IMR-90 (cell line): ENCODE measurements around the gene SKAP1. TPM values are rescaled to one million over a fixed set of nuclear protein-coding genes. Genes with fewer than 3 reads are reported as not detected.

Source experiments
- ATAC-seq: fragments of 200-7000 bp; cut with Tn5 transposase; 2 replicates; pipeline ENCODE4 v1.9.1; 2020; ENCODE audit warnings: low read depth, mild to moderate bottlenecking, moderate library complexity
- BruUV-seq: library from RNA; stranded (reverse); fragments of 400-500 nt; replicated peaks from 2 replicates; lab custom pipeline; 2021; lab: Mats Ljungman, UMichigan
- CTCF ChIA-PET: fragments of 300-600 bp; formaldehyde crosslinking; extraction: SDS; loops from one replicate; lab custom pipeline; 2021; ENCODE audit warnings: antibody characterized with exemption; lab: Yijun Ruan, JAX
- POLR2A ChIA-PET: fragments of 300-600 bp; sonication (Branson Sonifier 250); formaldehyde crosslinking; loops from one replicate; lab custom pipeline; 2022; ENCODE audit warnings: antibody characterized with exemption; ENCODE audit not compliant: unreplicated experiment; lab: Charles Lee
- DNase-seq: peaks from one replicate; pipeline ENCODE4 v3.0.0; 2013
- H2AFZ ChIP-seq: replicated peaks from 2 replicates; pipeline ENCODE3; 2013; ENCODE audit warnings: low read length, mild to moderate bottlenecking; ENCODE audit not compliant: poor library complexity
- H2AK5ac ChIP-seq: 2 replicates; pipeline ENCODE4 v1.6.1; 2013; ENCODE audit warnings: low read depth, low read length, inconsistent platforms
- H2AK9ac ChIP-seq: replicated peaks from 2 replicates; pipeline ENCODE3; 2013; ENCODE audit warnings: mild to moderate bottlenecking, low read depth, low read length, moderate library complexity; ENCODE audit not compliant: poor library complexity
- H2BK120ac ChIP-seq: 2 replicates; pipeline ENCODE4 v1.6.1; 2013; ENCODE audit warnings: low read depth, low read length, inconsistent platforms
- H2BK15ac ChIP-seq: 3 replicates; pipeline ENCODE4 v1.6.1; 2013; ENCODE audit warnings: low read depth, low read length, inconsistent platforms
- H2BK20ac ChIP-seq: 2 replicates; pipeline ENCODE4 v1.6.1; 2013; ENCODE audit warnings: low read depth, mild to moderate bottlenecking, inconsistent platforms, low read length, moderate library complexity
- H2BK5ac ChIP-seq: 2 replicates; pipeline ENCODE4 v1.6.1; 2013; ENCODE audit warnings: mild to moderate bottlenecking, low read depth, low read length, inconsistent platforms; ENCODE audit not compliant: poor library complexity, severe bottlenecking
- H3K14ac ChIP-seq: replicated peaks from 2 replicates; pipeline ENCODE4 v1.6.1; 2013; ENCODE audit warnings: low read depth, low read length, inconsistent platforms
- H3K18ac ChIP-seq: 2 replicates; pipeline ENCODE4 v1.6.1; 2013; ENCODE audit warnings: low read depth, low read length, control low read depth
- H3K23ac ChIP-seq: 2 replicates; pipeline ENCODE4 v1.6.1; 2013; ENCODE audit warnings: low read depth, low read length, inconsistent platforms
- H3K27ac ChIP-seq: 2 replicates; pipeline ENCODE4 v1.5.1; 2013; ENCODE audit warnings: mild to moderate bottlenecking, control low read depth, low read length; ENCODE audit not compliant: insufficient read depth
- H3K27me3 ChIP-seq: 2 replicates; pipeline ENCODE4 v1.6.1; 2013; ENCODE audit warnings: low read length; ENCODE audit not compliant: control insufficient read depth, insufficient read depth
- H3K36me3 ChIP-seq: 2 replicates; pipeline ENCODE4 v1.6.1; 2013; ENCODE audit warnings: low read length, mixed read lengths; ENCODE audit not compliant: control insufficient read depth, insufficient read depth
- H3K4ac ChIP-seq: 2 replicates; pipeline ENCODE4 v1.6.1; 2013; ENCODE audit warnings: low read depth, low read length, inconsistent platforms
- H3K4me1 ChIP-seq: 2 replicates; pipeline ENCODE4 v1.6.1; 2013; ENCODE audit warnings: low read length, mixed read lengths; ENCODE audit not compliant: control insufficient read depth, insufficient read depth
- H3K4me2 ChIP-seq: 2 replicates; pipeline ENCODE4 v1.6.1; 2013; ENCODE audit warnings: low read depth, mild to moderate bottlenecking, control low read depth, low read length, moderate library complexity
- H3K4me3 ChIP-seq: 2 replicates; pipeline ENCODE4 v1.5.1; 2013; ENCODE audit warnings: low read depth, mild to moderate bottlenecking, control low read depth, low read length, moderate library complexity; ENCODE audit not compliant: insufficient read depth
- H3K56ac ChIP-seq: 2 replicates; pipeline ENCODE4 v1.6.1; 2013; ENCODE audit warnings: low read length, inconsistent platforms; ENCODE audit not compliant: insufficient read depth; ENCODE audit errors: extremely low read depth
- H3K79me1 ChIP-seq, 2 experiments: 2 replicates each; pipeline ENCODE4 v1.6.1; 2013; ENCODE audit warnings: low read length in 2 of 2, inconsistent platforms in 1 of 2, low read depth in 1 of 2
- H3K9ac ChIP-seq: 2 replicates; pipeline ENCODE4 v1.6.1; 2013; ENCODE audit warnings: low read depth, low read length, control low read depth
- H3K9me1 ChIP-seq: 2 replicates; pipeline ENCODE4 v1.6.1; 2013; ENCODE audit warnings: low read length, inconsistent platforms; ENCODE audit not compliant: insufficient read depth
- H3K9me3 ChIP-seq: 2 replicates; pipeline ENCODE4 v1.6.1; 2013; ENCODE audit warnings: low read length; ENCODE audit not compliant: control insufficient read depth, insufficient read depth
- H4K20me1 ChIP-seq: 2 replicates; pipeline ENCODE4 v1.6.1; 2013; ENCODE audit warnings: low read length, inconsistent platforms; ENCODE audit not compliant: insufficient read depth
- H4K5ac ChIP-seq: 2 replicates; pipeline ENCODE4 v1.6.1; 2013; ENCODE audit warnings: mild to moderate bottlenecking, low read depth, low read length, control low read depth
- H4K8ac ChIP-seq, 2 experiments: 2 replicates each; pipeline ENCODE4 v1.6.1; 2013; ENCODE audit warnings: low read depth in 2 of 2, low read length in 2 of 2, control low read depth in 1 of 2, inconsistent platforms in 1 of 2
- H4K91ac ChIP-seq: 2 replicates; pipeline ENCODE4 v1.6.1; 2013; ENCODE audit warnings: low read depth, low read length, inconsistent platforms; ENCODE audit not compliant: insufficient read depth
- BHLHE40 ChIP-seq: fragments of 150-350 bp; IDR thresholded peaks from 2 replicates; pipeline ENCODE4 v1.6.1; 2016; ENCODE audit warnings: mild to moderate bottlenecking, low read depth, low read length
- CEBPB ChIP-seq: IDR thresholded peaks from 2 replicates; pipeline ENCODE4 v1.6.1; 2012; ENCODE audit warnings: low read depth, low read length, improper control_type of control experiment
- CHD1 ChIP-seq: IDR thresholded peaks from 2 replicates; pipeline ENCODE4 v1.6.1; 2012; ENCODE audit warnings: low read depth, low read length, improper control_type of control experiment
- FOS ChIP-seq: fragments of 150-350 bp; IDR thresholded peaks from 2 replicates; pipeline ENCODE4 v1.6.1; 2016; ENCODE audit warnings: low read depth, low read length
- MAFK ChIP-seq: IDR thresholded peaks from 2 replicates; pipeline ENCODE4 v1.6.1; 2012; ENCODE audit warnings: low read depth, low read length, improper control_type of control experiment
- MXI1 ChIP-seq: IDR thresholded peaks from 2 replicates; pipeline ENCODE4 v1.6.1; 2012; ENCODE audit warnings: low read depth, mild to moderate bottlenecking, low read length, moderate library complexity, borderline replicate concordance
- NFE2L2 ChIP-seq: fragments of 150-350 bp; IDR thresholded peaks from 2 replicates; pipeline ENCODE4 v1.6.1; 2016; ENCODE audit warnings: low read depth, mild to moderate bottlenecking, low read length
- POLR2A ChIP-seq: IDR thresholded peaks from 2 replicates; pipeline ENCODE4 v1.6.1; 2012; ENCODE audit warnings: mild to moderate bottlenecking, low read depth, low read length
- RAD21 ChIP-seq: IDR thresholded peaks from 2 replicates; pipeline ENCODE4 v1.6.1; 2012; ENCODE audit warnings: low read length, improper control_type of control experiment
- RCOR1 ChIP-seq: IDR thresholded peaks from 2 replicates; pipeline ENCODE4 v1.6.1; 2012; ENCODE audit warnings: mild to moderate bottlenecking, low read length, improper control_type of control experiment; ENCODE audit not compliant: insufficient replicate concordance
- RFX5 ChIP-seq: IDR thresholded peaks from 2 replicates; pipeline ENCODE4 v1.8.0; 2012; ENCODE audit warnings: low read depth, mild to moderate bottlenecking, low read length, moderate library complexity
- SMC3 ChIP-seq: fragments of 150-350 bp; IDR thresholded peaks from 2 replicates; pipeline ENCODE4 v1.6.1; 2016; ENCODE audit warnings: low read depth, mild to moderate bottlenecking, antibody characterized with exemption, low read length, moderate library complexity
- WGBS, 2 experiments: methylation state at CpG; one replicate each; pipeline versions ENCODE4 v1.1.5 to v1.1.7; 2013; ENCODE audit warnings: missing lambda C conversion rate in 2 of 2; ENCODE audit not compliant: insufficient read length in 1 of 2; ENCODE audit errors: extremely low coverage in 2 of 2; 5-methylcytosine and 5-hydroxymethylcytosine counted together
- dilution Hi-C: fragments of 300-500 bp; cut with HindIII; formaldehyde crosslinking; loops from one replicate; pipeline ENCODE4 v1.14.3; 2018; ENCODE audit warnings: low sequenced_read_pairs; ENCODE audit not compliant: unreplicated experiment
- in situ Hi-C: fragments of 300-500 bp; cut with MboI; formaldehyde crosslinking; loops from 3 replicates; pipeline ENCODE4 v1.14.3; 2019; ENCODE audit warnings: low sequenced_read_pairs, inconsistent platforms, mixed read lengths
- intact Hi-C: fragments of 100-400 bp; cut with micrococcal nuclease; formaldehyde crosslinking; loops from 2 replicates; pipeline ENCODE4 v1.10.0; 2022
- polyA plus RNA-seq, 3 experiments: library from polyadenylated mRNA; depleted of rRNA; stranded (reverse); fragments of >200 nt; gene quantifications; 2 replicates each; pipeline ENCODE4 v1.2.3, GENCODE V29; 2012; ENCODE audit warnings: low replicate concordance in 1 of 3
- total RNA-seq: library from RNA; depleted of rRNA; stranded (reverse); fragments of >200 nt; gene quantifications from 2 replicates; pipeline ENCODE4 v1.2.3, GENCODE V29; 2012
- TF ChIP-seq, protein P1 (sequence below): fragments of 150-350 bp; IDR thresholded peaks from 2 replicates; pipeline ENCODE4 v1.6.1; 2016; ENCODE audit warnings: low read depth, mild to moderate bottlenecking, low read length, moderate library complexity, borderline replicate concordance
- TF ChIP-seq, protein P2 (sequence below): fragments of 150-350 bp; IDR thresholded peaks from 2 replicates; pipeline ENCODE4 v1.6.1; 2017; ENCODE audit warnings: mild to moderate bottlenecking, antibody characterized with exemption, low read length, low read depth
- TF ChIP-seq, protein P3 (sequence below): conservative IDR thresholded peaks from 2 replicates; pipeline ENCODE4 v1.5.1; 2012; ENCODE audit warnings: mild to moderate bottlenecking, low read depth, low read length, improper control_type of control experiment

The SKAP1 gene
- total and polyA plus RNA-seq, 2 of the 4 experiments (the other 2 are of a cell fraction): not detected

DNA sequence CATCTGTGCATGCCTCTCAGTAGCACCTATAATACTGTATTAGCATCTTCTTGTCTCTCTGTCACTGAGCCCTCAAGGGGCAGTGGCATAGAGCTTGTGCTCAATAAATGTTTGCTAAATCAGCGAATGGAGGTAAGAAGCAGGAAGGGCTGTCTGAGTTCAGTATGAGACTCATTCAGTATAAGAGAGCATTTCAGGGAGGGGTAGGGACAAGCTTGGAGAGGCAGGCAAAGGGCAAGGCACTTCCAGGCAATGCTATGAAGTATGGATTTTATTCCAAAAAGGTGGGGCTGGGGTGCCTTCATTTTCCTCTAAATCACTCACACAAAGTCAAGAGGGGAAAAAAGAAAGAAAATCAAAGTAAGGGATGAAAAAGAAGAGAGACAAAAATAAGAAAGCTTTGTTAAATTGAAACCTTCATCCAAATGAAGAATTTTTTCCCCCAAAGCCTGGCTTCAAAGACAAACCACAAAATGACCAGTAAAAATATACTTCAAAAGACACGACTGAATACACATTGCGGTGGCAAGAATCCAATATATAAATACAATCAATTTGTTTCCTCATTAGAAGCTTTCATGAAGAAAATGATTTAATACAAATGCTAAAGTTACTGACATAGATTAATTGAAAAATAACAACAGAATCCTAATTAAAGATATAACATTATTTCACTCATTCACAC is 51.2 kb downstream of the SKAP1 start:
- H2BK20ac ChIP-seq: no peak overlapping the region
- no peak overlapping the region for H3K4ac ChIP-seq
- H3K56ac ChIP-seq: no peak overlapping the region
- no peak overlapping the region for H4K91ac ChIP-seq
- no peaks in the 10 kb centered on the region for H4K20me1 ChIP-seq
- H3K27me3 ChIP-seq: peaks cover 50% of the 10 kb centered on the region
- dilution Hi-C loops: no loop called here
- H3K4me3 ChIP-seq: no peak overlapping the region
- H3K9me1 ChIP-seq: 0 out of 2 replicates have a peak, but pooled peaks cover 3% of the 10 kb centered on the region
- no peak overlapping the region for H2BK120ac ChIP-seq
- no peak overlapping the region for H2BK5ac ChIP-seq
- BruUV-seq: no TSS peak
- no peak overlapping the region for H3K27ac ChIP-seq
- H3K9me3 ChIP-seq: peaks cover 2% of the 10 kb centered on the region; the same call in 1 of the 2 replicates
- no peak overlapping the region for H3K9ac ChIP-seq
- H2AFZ ChIP-seq: no peak overlapping the region
- H2BK15ac ChIP-seq: no peak overlapping the region
- no peaks in the 10 kb centered on the region for H3K4me1 ChIP-seq
- no peak overlapping the region for H2AK5ac ChIP-seq
- DNase-seq (no peak), ATAC-seq (no peak)
- H3K23ac ChIP-seq: no peak overlapping the region
- WGBS, 2 experiments: no CpG with 5 or more reads among the region's 3 CpGs
- TF ChIP-seq CHD1 (no peak), MXI1 (no peak), BHLHE40 (no peak), CEBPB (no peak), POLR2A (no peak), MAFK (no peak), FOS (no peak), SMC3 (no peak), RFX5 (no peak), RCOR1 (no peak), NFE2L2 (no peak), RAD21 (no peak)
- TF ChIP-seq, protein P1, sequence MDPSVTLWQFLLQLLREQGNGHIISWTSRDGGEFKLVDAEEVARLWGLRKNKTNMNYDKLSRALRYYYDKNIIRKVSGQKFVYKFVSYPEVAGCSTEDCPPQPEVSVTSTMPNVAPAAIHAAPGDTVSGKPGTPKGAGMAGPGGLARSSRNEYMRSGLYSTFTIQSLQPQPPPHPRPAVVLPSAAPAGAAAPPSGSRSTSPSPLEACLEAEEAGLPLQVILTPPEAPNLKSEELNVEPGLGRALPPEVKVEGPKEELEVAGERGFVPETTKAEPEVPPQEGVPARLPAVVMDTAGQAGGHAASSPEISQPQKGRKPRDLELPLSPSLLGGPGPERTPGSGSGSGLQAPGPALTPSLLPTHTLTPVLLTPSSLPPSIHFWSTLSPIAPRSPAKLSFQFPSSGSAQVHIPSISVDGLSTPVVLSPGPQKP: no peak
- TF ChIP-seq, protein P2, sequence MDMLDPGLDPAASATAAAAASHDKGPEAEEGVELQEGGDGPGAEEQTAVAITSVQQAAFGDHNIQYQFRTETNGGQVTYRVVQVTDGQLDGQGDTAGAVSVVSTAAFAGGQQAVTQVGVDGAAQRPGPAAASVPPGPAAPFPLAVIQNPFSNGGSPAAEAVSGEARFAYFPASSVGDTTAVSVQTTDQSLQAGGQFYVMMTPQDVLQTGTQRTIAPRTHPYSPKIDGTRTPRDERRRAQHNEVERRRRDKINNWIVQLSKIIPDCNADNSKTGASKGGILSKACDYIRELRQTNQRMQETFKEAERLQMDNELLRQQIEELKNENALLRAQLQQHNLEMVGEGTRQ: no peak
- TF ChIP-seq, protein P3, sequence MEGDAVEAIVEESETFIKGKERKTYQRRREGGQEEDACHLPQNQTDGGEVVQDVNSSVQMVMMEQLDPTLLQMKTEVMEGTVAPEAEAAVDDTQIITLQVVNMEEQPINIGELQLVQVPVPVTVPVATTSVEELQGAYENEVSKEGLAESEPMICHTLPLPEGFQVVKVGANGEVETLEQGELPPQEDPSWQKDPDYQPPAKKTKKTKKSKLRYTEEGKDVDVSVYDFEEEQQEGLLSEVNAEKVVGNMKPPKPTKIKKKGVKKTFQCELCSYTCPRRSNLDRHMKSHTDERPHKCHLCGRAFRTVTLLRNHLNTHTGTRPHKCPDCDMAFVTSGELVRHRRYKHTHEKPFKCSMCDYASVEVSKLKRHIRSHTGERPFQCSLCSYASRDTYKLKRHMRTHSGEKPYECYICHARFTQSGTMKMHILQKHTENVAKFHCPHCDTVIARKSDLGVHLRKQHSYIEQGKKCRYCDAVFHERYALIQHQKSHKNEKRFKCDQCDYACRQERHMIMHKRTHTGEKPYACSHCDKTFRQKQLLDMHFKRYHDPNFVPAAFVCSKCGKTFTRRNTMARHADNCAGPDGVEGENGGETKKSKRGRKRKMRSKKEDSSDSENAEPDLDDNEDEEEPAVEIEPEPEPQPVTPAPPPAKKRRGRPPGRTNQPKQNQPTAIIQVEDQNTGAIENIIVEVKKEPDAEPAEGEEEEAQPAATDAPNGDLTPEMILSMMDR: no peak
- in situ Hi-C loops: loop anchor here (25.0 kb wide), 1 partner anchor 383 kb away; no protein-coding TSS in a partner anchor
- intact Hi-C loops: no loop called here
- H3K79me1 ChIP-seq: no peaks in the 10 kb centered on the region
- no peak overlapping the region for H4K8ac ChIP-seq
- H3K36me3 ChIP-seq: no peaks in the 10 kb centered on the region
- H2AK9ac ChIP-seq: no peak overlapping the region
- POLR2A ChIA-PET: no interaction called here
- no peak overlapping the region for H4K5ac ChIP-seq
- no peak overlapping the region for H3K18ac ChIP-seq
- CTCF ChIA-PET: no interaction called here
- H3K14ac ChIP-seq: no peak overlapping the region
- no peak overlapping the region for H3K4me2 ChIP-seq
